ENCODE results near the gene SETBP1. TPM values are rescaled to one million over a fixed set of nuclear protein-coding genes. Genes with fewer than 3 reads are reported as not detected.
A peak's percentile ranks its signal among the peaks of the same experiment; 100 is the strongest.

The SETBP1 gene
- polyA plus RNA-seq, 1 experiment: 2.9 TPM

DNA sequence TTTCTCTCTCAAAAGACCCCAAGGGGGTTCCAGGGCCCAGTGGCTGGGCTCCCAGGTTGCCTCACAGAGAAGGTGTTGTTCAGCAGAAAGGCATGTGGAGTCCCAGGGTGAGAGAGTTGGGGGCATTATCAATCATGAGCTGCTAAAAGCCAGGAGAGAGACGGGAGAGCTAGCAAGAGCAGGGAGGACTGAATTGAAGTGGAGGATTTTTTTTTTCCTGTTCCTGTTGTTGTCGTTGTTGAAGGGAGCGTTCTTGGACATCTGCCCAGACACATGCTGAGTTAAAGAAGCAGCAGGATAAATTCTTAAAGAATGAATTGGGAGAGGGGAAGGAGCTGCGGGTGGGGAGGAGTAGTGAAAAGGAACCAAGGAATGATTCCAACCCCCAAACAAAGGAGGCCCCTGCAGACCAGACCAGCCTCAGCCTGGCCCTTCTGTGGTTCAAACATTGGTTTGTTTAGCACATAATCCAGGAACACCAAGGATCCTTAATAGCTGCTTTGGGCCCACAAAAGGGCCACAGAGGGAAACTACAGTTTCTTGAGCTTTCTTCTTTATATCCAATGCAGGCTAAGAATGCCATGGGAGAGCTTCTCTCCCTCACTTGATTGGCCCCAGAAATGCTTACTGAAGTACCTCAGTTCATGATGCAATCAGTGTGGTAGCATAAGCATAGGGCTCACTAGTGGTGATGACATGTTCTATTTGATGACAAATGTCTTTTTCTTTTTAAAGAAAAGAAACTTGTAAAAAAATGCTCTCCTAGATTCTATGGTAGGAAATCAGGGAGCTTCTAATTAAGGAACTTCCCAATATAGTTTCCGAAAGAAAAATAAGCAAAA, 146.0 kb downstream of the SETBP1 start:
- ChIA-PET CTCF (interaction anchor here (1.3 to 1.5 kb wide), 3 partner anchors 11 to 24 kb away, joined by 3 to 6 read pairs (median 4); no protein-coding TSS in a partner anchor), POLR2A (interaction anchor here (0.6 kb wide), 2 partner anchors 12 to 1538 kb away, joined by 3 read pairs; no protein-coding TSS in a partner anchor)
- TF ChIP-seq, protein P1, sequence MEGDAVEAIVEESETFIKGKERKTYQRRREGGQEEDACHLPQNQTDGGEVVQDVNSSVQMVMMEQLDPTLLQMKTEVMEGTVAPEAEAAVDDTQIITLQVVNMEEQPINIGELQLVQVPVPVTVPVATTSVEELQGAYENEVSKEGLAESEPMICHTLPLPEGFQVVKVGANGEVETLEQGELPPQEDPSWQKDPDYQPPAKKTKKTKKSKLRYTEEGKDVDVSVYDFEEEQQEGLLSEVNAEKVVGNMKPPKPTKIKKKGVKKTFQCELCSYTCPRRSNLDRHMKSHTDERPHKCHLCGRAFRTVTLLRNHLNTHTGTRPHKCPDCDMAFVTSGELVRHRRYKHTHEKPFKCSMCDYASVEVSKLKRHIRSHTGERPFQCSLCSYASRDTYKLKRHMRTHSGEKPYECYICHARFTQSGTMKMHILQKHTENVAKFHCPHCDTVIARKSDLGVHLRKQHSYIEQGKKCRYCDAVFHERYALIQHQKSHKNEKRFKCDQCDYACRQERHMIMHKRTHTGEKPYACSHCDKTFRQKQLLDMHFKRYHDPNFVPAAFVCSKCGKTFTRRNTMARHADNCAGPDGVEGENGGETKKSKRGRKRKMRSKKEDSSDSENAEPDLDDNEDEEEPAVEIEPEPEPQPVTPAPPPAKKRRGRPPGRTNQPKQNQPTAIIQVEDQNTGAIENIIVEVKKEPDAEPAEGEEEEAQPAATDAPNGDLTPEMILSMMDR (IDR thresholded peaks at IDR 0.05; ENCODE audit: insufficient read depth, low read depth, low read length): no peak
- Histone ChIP-seq H3K4me3 (ENCODE audit: low read depth, low read length) (no peak overlapping the region), H3K27me3 (ENCODE audit: control insufficient read depth, insufficient read depth, low read length) (no peaks in the 10 kb centered on the region), H3K36me3 (ENCODE audit: control insufficient read depth, insufficient read depth, low read length) (no peaks in the 10 kb centered on the region)
- DNase-seq (ENCODE audit: low read depth): peak; percentile 71

DNA sequence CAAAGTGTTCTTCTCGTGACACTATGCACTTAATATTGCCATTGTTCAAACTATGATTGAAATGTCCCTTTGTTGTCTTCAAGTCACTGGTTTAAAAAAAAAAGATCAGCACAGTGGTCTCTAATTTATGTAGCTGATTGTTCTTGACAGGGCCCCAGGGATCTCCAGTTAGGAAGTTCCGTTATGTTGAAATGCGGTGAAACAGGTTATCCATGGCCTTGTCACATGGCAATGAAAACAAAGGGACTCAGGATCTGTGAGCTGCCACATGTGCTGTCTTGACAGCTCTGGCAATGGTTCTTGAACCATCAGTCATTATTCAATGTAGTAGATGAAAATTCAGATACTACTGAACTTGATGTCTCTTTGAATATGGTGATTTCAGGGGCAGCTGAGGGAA, 147.4 kb downstream of the SETBP1 start:
- Histone ChIP-seq H3K4me3 (ENCODE audit: low read depth, low read length) (no peak overlapping the region), H3K27me3 (ENCODE audit: control insufficient read depth, insufficient read depth, low read length) (no peaks in the 10 kb centered on the region), H3K36me3 (ENCODE audit: control insufficient read depth, insufficient read depth, low read length) (no peaks in the 10 kb centered on the region)
- TF ChIP-seq, protein P1 (IDR thresholded peaks at IDR 0.05; ENCODE audit: insufficient read depth, low read depth, low read length): no peak
- ChIA-PET POLR2A (no interaction called here), CTCF (interaction anchor here (0.6 to 1.5 kb wide), 6 partner anchors 10 to 264 kb away, joined by 3 to 6 read pairs (median 3); no protein-coding TSS in a partner anchor)
- DNase-seq (ENCODE audit: low read depth): no peak

DNA sequence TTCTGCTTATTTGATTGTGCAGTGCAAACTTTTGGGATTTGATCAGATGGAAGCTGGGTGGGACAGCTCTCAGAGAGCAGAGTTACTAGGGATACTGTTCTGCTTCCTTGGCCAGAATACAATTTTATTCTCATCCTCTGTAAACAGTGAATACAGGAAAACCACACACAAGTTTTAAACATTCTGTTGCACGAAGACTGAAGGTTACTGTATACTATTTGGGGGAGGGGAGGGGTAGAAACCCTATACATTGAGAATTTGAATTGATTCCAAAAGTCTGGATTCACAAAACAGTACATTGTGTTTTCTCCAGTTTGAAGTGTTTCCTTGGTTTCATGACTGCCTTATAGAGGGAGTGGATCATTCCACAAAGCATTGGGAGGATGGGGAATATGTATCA, 149.9 kb downstream of the SETBP1 start:
- TF ChIP-seq, protein P1 (IDR thresholded peaks at IDR 0.05; ENCODE audit: insufficient read depth, low read depth, low read length): no peak
- no peak for DNase-seq (ENCODE audit: low read depth)
- ChIA-PET POLR2A (no interaction called here), CTCF (no interaction called here)
- Histone ChIP-seq H3K36me3 (ENCODE audit: control insufficient read depth, insufficient read depth, low read length) (no peaks in the 10 kb centered on the region), H3K4me3 (ENCODE audit: low read depth, low read length) (no peak overlapping the region), H3K27me3 (ENCODE audit: control insufficient read depth, insufficient read depth, low read length) (no peaks in the 10 kb centered on the region)

DNA sequence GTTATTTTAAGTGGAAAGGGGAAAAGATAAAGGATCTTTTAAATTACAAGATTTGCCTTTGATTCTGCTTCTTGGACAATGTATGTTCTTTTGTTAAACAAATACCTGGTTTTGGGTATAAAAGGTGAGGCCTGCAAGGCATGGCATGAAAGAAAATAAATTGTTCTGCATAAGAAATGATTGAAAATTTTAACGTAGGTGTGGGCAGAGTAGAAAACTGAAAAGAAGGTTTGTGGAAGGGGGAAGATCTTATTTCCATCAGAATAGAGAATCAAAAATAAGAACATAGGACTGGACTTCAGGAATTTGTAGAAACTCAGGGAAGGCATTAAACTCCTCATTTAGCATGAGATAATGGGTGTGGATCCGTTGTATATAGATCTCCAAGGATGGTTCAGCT, 153.1 kb downstream of the SETBP1 start:
- H3K27me3 ChIP-seq (ENCODE audit: control insufficient read depth, insufficient read depth, low read length): no peaks in the 10 kb centered on the region
- TF ChIP-seq, protein P1 (IDR thresholded peaks at IDR 0.05; ENCODE audit: insufficient read depth, low read depth, low read length): no peak
- ChIA-PET POLR2A (no interaction called here), CTCF (no interaction called here)
- no peak overlapping the region for H3K4me3 ChIP-seq (ENCODE audit: low read depth, low read length)
- no peaks in the 10 kb centered on the region for H3K36me3 ChIP-seq (ENCODE audit: control insufficient read depth, insufficient read depth, low read length)
- no peak for DNase-seq (ENCODE audit: low read depth)

DNA sequence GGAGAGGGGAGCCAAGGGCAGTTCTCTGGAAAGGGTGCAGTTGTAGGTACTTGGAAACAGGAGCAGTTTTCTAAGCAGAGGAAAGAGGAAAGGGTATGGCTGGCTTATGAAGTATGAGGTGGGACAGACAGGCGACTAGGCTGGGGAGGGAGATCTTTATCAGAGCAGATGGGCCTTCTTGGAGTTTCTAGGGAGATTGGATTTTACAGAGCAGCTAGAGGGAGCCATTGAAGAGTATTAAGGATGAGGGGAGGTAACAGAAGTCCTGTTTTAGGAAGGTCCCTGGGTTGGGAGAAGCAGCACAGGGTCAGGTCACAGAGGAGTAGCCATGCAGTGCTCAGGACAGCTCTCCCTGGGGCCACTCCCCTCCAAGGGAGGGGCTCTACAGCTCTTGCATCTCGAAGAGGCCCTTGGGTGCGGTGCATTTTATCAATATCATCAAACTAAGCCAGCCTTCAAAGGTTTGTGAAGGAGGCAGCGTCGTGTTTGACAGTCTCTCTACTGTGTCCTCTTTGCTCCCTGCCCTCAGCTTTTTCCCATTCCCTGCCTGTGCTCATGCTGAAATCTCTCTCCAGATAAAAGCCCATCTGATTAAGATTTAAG, 154.3 kb downstream of the SETBP1 start:
- no peak for DNase-seq (ENCODE audit: low read depth)
- ChIA-PET CTCF (no interaction called here), POLR2A (no interaction called here)
- Histone ChIP-seq H3K36me3 (ENCODE audit: control insufficient read depth, insufficient read depth, low read length) (no peaks in the 10 kb centered on the region), H3K27me3 (ENCODE audit: control insufficient read depth, insufficient read depth, low read length) (no peaks in the 10 kb centered on the region), H3K4me3 (ENCODE audit: low read depth, low read length) (no peak overlapping the region)
- TF ChIP-seq, protein P1 (IDR thresholded peaks at IDR 0.05; ENCODE audit: insufficient read depth, low read depth, low read length): no peak

Measured in BJ (cell line).